Osteoblast (primary cell): ENCODE data around the gene P2RY12. TPM values are rescaled to one million over a fixed set of nuclear protein-coding genes. Genes with fewer than 3 reads are reported as not detected.

ENCODE experiments used
- DNase-seq: peaks from one replicate; pipeline ENCODE4 v3.0.0; 2011; ENCODE audit warnings: low spot score, mixed read lengths; ENCODE audit not compliant: insufficient read length; ENCODE audit errors: missing footprints
- H2AFZ ChIP-seq: 2 replicates; pipeline ENCODE4 v1.6.0; 2011; ENCODE audit warnings: mild to moderate bottlenecking, low read length
- H3K27ac ChIP-seq: 2 replicates; pipeline ENCODE4 v1.5.1; 2011; ENCODE audit warnings: mild to moderate bottlenecking, low read depth, low read length, moderate library complexity
- H3K27me3 ChIP-seq: 2 replicates; pipeline ENCODE4 v1.6.0; 2012; ENCODE audit warnings: mild to moderate bottlenecking, control low read depth, inconsistent platforms, low read length, moderate library complexity; ENCODE audit not compliant: insufficient read depth
- H3K36me3 ChIP-seq: 2 replicates; pipeline ENCODE4 v1.5.1; 2011; ENCODE audit warnings: mild to moderate bottlenecking, low read length, control low read depth, moderate library complexity; ENCODE audit not compliant: insufficient read depth
- H3K4me1 ChIP-seq: 2 replicates; pipeline ENCODE4 v1.5.1; 2011; ENCODE audit warnings: mild to moderate bottlenecking, low read length, control low read depth, moderate library complexity; ENCODE audit not compliant: insufficient read depth
- H3K4me2 ChIP-seq: 2 replicates; pipeline ENCODE4 v1.6.0; 2011; ENCODE audit warnings: mild to moderate bottlenecking, low read length; ENCODE audit not compliant: insufficient read depth
- H3K4me3 ChIP-seq: fragments of 200-600 bp; sonication (generic); 3 replicates; pipeline ENCODE4 v1.5.1; 2012; ENCODE audit warnings: mild to moderate bottlenecking, low read length, inconsistent platforms; ENCODE audit not compliant: insufficient read depth
- H3K79me2 ChIP-seq: 2 replicates; pipeline ENCODE4 v1.6.0; 2012; ENCODE audit warnings: mild to moderate bottlenecking, low read length, control low read depth, inconsistent platforms; ENCODE audit not compliant: insufficient read depth
- H3K9me3 ChIP-seq: 2 replicates; pipeline ENCODE4 v1.5.1; 2011; ENCODE audit warnings: low read depth, low read length, control low read depth
- H4K20me1 ChIP-seq: 2 replicates; pipeline ENCODE4 v1.6.0; 2012; ENCODE audit warnings: mild to moderate bottlenecking, low read length, control low read depth; ENCODE audit not compliant: insufficient read depth
- CTCF ChIP-seq: IDR thresholded peaks from 2 replicates; pipeline ENCODE4 v1.5.1; 2011; ENCODE audit warnings: mild to moderate bottlenecking, low read depth, low read length, moderate library complexity; ENCODE audit errors: extremely low read depth
- total RNA-seq: library from RNA; depleted of rRNA; stranded (reverse); fragments of >200 nt; gene quantifications from 2 replicates; pipeline ENCODE4 v1.2.3, GENCODE V29; 2012

P2RY12 gene
- total RNA-seq, 1 donor: not detected

- Histone ChIP-seq H2AFZ (no peak overlapping the region), H3K27me3 (no peaks in the 10 kb centered on the region), H3K27ac (no peak overlapping the region), H4K20me1 (no peaks in the 10 kb centered on the region), H3K4me3 (no peak overlapping the region), H3K9me3 (no peaks in the 10 kb centered on the region), H3K79me2 (no peaks in the 10 kb centered on the region), H3K4me1 (no peaks in the 10 kb centered on the region), H3K36me3 (no peaks in the 10 kb centered on the region), H3K4me2 (no peak overlapping the region)
- TF ChIP-seq CTCF: no peak
- DNase-seq: no peak
Observed at GRCh38 chr3:151293127-151293526, 91.4 kb downstream of the P2RY12 start.

- TF ChIP-seq CTCF: peak; percentile 64
Observed at GRCh38 chr3:151290673-151291072, 93.9 kb downstream of the P2RY12 start.

GRCh38 chr3:151289445-151289844, 95.1 kb downstream of the P2RY12 start:
- Histone ChIP-seq H3K4me2 (no peak overlapping the region), H3K79me2 (no peaks in the 10 kb centered on the region), H3K4me3 (no peak overlapping the region), H3K4me1 (no peaks in the 10 kb centered on the region), H3K36me3 (no peaks in the 10 kb centered on the region), H2AFZ (no peak overlapping the region), H3K27ac (no peak overlapping the region), H3K9me3 (no peaks in the 10 kb centered on the region), H3K27me3 (no peaks in the 10 kb centered on the region), H4K20me1 (no peaks in the 10 kb centered on the region)
- DNase-seq: no peak
- TF ChIP-seq CTCF: no peak

More at GRCh38 chr3:151290673-151291072, 93.9 kb downstream of the P2RY12 start:
- Histone ChIP-seq H3K36me3 (no peaks in the 10 kb centered on the region), H4K20me1 (no peaks in the 10 kb centered on the region), H3K27me3 (no peaks in the 10 kb centered on the region), H3K4me2 (no peak overlapping the region), H3K9me3 (no peaks in the 10 kb centered on the region), H3K27ac (no peak overlapping the region), H2AFZ (no peak overlapping the region), H3K79me2 (no peaks in the 10 kb centered on the region), H3K4me1 (no peaks in the 10 kb centered on the region), H3K4me3 (no peak overlapping the region)
- DNase-seq: no peak

Other genes with a start within 250 kb of the P2RY12 start
- gene GPR171, start 181.5 kb downstream of the P2RY12 start, total RNA-seq: not detected in 2 replicates
- gene P2RY14, start 106.2 kb downstream of the P2RY12 start, total RNA-seq: not detected in 2 replicates
- not detected in 2 replicates for gene GPR87, start 67.9 kb downstream of the P2RY12 start, total RNA-seq
- not detected in 2 replicates for gene P2RY13, start 55.2 kb downstream of the P2RY12 start, total RNA-seq
- gene IGSF10, start 76.3 kb upstream of the P2RY12 start, total RNA-seq: 1.4 and 2.7 TPM in 2 replicates